ENCODE measurements around the gene CHD6. TPM values are rescaled to one million over a fixed set of nuclear protein-coding genes. Genes with fewer than 3 reads are reported as not detected.

CHD6 gene
- total and polyA plus RNA-seq, 4 donors, result 3.3 to 23.4 (median 18.2) TPM

DNA sequence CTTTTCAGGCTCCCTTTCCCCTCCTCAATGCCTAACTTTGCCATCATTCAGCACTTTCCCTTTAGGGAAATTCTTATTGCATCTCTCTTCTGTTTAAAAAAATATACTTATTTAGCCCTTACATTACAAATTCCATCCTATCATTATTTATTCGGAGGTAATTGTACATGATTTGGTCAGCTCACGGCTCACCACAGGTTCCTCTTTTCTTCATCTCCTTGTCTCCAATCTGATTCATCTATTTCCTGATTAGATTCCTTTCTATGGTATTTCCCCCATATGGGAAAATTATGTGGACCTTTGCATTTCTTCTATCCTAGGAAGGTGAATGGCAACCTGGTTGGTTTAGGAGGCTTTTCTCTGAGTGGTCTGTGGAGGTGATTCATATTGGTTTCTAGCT, 238.6 kb downstream of the CHD6 start:
- Histone ChIP-seq H3K27me3 (ENCODE audit: control insufficient read depth in 4 of 4, insufficient read depth in 4 of 4, low read length in 3 of 4) (no peaks in the 10 kb centered on the region), H3K9ac (ENCODE audit: low read depth in 1 of 2, low read length in 2 of 2) (no peak overlapping the region), H3K27ac (ENCODE audit: low read depth in 1 of 2, low read length in 2 of 2) (no peak overlapping the region), H3K4me1 (ENCODE audit: control insufficient read depth in 4 of 4, insufficient read depth in 4 of 4, low read length in 3 of 4) (no peaks in the 10 kb centered on the region), H3K36me3 (ENCODE audit: control insufficient read depth in 4 of 4, insufficient read depth in 3 of 4, low read depth in 1 of 4, low read length in 3 of 4) (no peaks in the 10 kb centered on the region), H3K9me3 (ENCODE audit: control insufficient read depth in 4 of 4, low read length in 3 of 4) (no peaks in the 10 kb centered on the region), H3K4me3 (ENCODE audit: low read depth in 1 of 3, low read length in 3 of 3) (no peak overlapping the region)
- TF ChIP-seq, protein P1, sequence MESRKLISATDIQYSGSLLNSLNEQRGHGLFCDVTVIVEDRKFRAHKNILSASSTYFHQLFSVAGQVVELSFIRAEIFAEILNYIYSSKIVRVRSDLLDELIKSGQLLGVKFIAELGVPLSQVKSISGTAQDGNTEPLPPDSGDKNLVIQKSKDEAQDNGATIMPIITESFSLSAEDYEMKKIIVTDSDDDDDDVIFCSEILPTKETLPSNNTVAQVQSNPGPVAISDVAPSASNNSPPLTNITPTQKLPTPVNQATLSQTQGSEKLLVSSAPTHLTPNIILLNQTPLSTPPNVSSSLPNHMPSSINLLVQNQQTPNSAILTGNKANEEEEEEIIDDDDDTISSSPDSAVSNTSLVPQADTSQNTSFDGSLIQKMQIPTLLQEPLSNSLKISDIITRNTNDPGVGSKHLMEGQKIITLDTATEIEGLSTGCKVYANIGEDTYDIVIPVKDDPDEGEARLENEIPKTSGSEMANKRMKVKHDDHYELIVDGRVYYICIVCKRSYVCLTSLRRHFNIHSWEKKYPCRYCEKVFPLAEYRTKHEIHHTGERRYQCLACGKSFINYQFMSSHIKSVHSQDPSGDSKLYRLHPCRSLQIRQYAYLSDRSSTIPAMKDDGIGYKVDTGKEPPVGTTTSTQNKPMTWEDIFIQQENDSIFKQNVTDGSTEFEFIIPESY (IDR thresholded peaks at IDR 0.05), result no peak
- TF ChIP-seq, protein P2, sequence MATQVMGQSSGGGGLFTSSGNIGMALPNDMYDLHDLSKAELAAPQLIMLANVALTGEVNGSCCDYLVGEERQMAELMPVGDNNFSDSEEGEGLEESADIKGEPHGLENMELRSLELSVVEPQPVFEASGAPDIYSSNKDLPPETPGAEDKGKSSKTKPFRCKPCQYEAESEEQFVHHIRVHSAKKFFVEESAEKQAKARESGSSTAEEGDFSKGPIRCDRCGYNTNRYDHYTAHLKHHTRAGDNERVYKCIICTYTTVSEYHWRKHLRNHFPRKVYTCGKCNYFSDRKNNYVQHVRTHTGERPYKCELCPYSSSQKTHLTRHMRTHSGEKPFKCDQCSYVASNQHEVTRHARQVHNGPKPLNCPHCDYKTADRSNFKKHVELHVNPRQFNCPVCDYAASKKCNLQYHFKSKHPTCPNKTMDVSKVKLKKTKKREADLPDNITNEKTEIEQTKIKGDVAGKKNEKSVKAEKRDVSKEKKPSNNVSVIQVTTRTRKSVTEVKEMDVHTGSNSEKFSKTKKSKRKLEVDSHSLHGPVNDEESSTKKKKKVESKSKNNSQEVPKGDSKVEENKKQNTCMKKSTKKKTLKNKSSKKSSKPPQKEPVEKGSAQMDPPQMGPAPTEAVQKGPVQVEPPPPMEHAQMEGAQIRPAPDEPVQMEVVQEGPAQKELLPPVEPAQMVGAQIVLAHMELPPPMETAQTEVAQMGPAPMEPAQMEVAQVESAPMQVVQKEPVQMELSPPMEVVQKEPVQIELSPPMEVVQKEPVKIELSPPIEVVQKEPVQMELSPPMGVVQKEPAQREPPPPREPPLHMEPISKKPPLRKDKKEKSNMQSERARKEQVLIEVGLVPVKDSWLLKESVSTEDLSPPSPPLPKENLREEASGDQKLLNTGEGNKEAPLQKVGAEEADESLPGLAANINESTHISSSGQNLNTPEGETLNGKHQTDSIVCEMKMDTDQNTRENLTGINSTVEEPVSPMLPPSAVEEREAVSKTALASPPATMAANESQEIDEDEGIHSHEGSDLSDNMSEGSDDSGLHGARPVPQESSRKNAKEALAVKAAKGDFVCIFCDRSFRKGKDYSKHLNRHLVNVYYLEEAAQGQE (IDR thresholded peaks at IDR 0.05), result no peak
- TF ChIP-seq HNF4A (conservative IDR thresholded peaks at IDR 0.05), result no peak
- no peak for TF ChIP-seq RXRA (IDR thresholded peaks at IDR 0.05)
- TF ChIP-seq RAD21 (IDR thresholded peaks at IDR 0.05), result no peak
- TF ChIP-seq GABPA (IDR thresholded peaks at IDR 0.05 in 1 of 2, conservative IDR thresholded peaks at IDR 0.05 in 1 of 2), result no peak
- TF ChIP-seq YY1 (IDR thresholded peaks at IDR 0.05), result no peak
- TF ChIP-seq, protein P3, sequence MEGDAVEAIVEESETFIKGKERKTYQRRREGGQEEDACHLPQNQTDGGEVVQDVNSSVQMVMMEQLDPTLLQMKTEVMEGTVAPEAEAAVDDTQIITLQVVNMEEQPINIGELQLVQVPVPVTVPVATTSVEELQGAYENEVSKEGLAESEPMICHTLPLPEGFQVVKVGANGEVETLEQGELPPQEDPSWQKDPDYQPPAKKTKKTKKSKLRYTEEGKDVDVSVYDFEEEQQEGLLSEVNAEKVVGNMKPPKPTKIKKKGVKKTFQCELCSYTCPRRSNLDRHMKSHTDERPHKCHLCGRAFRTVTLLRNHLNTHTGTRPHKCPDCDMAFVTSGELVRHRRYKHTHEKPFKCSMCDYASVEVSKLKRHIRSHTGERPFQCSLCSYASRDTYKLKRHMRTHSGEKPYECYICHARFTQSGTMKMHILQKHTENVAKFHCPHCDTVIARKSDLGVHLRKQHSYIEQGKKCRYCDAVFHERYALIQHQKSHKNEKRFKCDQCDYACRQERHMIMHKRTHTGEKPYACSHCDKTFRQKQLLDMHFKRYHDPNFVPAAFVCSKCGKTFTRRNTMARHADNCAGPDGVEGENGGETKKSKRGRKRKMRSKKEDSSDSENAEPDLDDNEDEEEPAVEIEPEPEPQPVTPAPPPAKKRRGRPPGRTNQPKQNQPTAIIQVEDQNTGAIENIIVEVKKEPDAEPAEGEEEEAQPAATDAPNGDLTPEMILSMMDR (IDR thresholded peaks at IDR 0.05; ENCODE audit: low read depth, low read length, missing input control), result no peak
- TF ChIP-seq HNF4G (IDR thresholded peaks at IDR 0.05), result no peak
- no peak for TF ChIP-seq JUND (IDR thresholded peaks at IDR 0.05)
- no peak for TF ChIP-seq NR2F2 (IDR thresholded peaks at IDR 0.05)
- TF ChIP-seq, protein P4, sequence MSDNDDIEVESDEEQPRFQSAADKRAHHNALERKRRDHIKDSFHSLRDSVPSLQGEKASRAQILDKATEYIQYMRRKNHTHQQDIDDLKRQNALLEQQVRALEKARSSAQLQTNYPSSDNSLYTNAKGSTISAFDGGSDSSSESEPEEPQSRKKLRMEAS (IDR thresholded peaks at IDR 0.05), result no peak
- TF ChIP-seq FOXA1 (IDR thresholded peaks at IDR 0.05), result no peak
- TF ChIP-seq SP1 (IDR thresholded peaks at IDR 0.05), result no peak
- no peak for TF ChIP-seq TAF1 (conservative IDR thresholded peaks at IDR 0.05)
- no peak for TF ChIP-seq EGR1 (IDR thresholded peaks at IDR 0.05; ENCODE audit: low read depth in 2 of 2)
- no peak for TF ChIP-seq FOXA2 (IDR thresholded peaks at IDR 0.05)
- DNase-seq (ENCODE audit: low spot score), result no peak
- WGBS, result 71% methylated on average over 2 of the region's 2 CpGs

DNA sequence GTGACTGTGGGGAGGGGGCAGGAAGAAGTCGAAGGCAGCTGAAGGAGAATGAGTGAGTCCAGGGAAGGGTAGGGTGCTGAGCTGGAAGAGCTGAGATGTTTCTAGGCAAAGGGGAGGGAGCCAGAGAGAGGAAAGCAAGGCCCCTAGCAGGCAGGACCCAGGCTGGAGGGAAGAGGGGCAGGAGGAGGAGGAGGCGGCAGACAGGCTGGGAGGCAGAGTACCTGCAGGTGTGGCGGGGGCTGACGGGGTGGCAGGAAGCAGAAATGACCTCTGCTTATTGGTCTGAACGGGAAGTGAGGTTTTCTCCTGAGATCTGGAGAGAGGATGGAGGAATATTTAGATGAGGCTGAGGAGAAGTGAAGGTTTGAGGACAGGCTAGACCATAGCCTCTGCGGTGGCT, 240.9 kb downstream of the CHD6 start:
- Histone ChIP-seq H3K4me3 (ENCODE audit: low read depth in 1 of 3, low read length in 3 of 3) (no peak overlapping the region), H3K9me3 (ENCODE audit: control insufficient read depth in 4 of 4, low read length in 3 of 4) (no peaks in the 10 kb centered on the region), H3K4me1 (ENCODE audit: control insufficient read depth in 4 of 4, insufficient read depth in 4 of 4, low read length in 3 of 4) (no peaks in the 10 kb centered on the region), H3K9ac (ENCODE audit: low read depth in 1 of 2, low read length in 2 of 2) (no peak overlapping the region), H3K36me3 (ENCODE audit: control insufficient read depth in 4 of 4, insufficient read depth in 3 of 4, low read depth in 1 of 4, low read length in 3 of 4) (no peaks in the 10 kb centered on the region), H3K27ac (ENCODE audit: low read depth in 1 of 2, low read length in 2 of 2) (no peak overlapping the region), H3K27me3 (ENCODE audit: control insufficient read depth in 4 of 4, insufficient read depth in 4 of 4, low read length in 3 of 4) (no peaks in the 10 kb centered on the region)
- WGBS, result 66% methylated on average over 6 of the region's 6 CpGs
- no peak for DNase-seq (ENCODE audit: low spot score)
- TF ChIP-seq, protein P5, sequence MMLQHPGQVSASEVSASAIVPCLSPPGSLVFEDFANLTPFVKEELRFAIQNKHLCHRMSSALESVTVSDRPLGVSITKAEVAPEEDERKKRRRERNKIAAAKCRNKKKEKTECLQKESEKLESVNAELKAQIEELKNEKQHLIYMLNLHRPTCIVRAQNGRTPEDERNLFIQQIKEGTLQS (IDR thresholded peaks at IDR 0.05), result no peak

All from liver (tissue), 9 donors.